ENCODE data around the gene RPA1. TPM values are rescaled to one million over a fixed set of nuclear protein-coding genes. Genes with fewer than 3 reads are reported as not detected.

The RPA1 gene
- total RNA-seq, 1 experiment from 2014 or later = 201 TPM

- H3K27me3 ChIP-seq (ENCODE audit: insufficient read depth, low read depth) = no peaks in the 10 kb centered on the region
- ChIA-PET POLR2A (ENCODE audit: unreplicated experiment) (no interaction called here), CTCF (no interaction called here)
- no peaks in the 10 kb centered on the region for H3K4me1 ChIP-seq (replicated peaks; ENCODE audit: insufficient read depth)
- H3F3A ChIP-seq (ENCODE audit: insufficient read depth, low read depth) = peaks cover 18% of the 10 kb centered on the region
- no TSS peak for BruUV-seq (replicated peaks)
- 0 out of 2 replicates have a peak, but pooled peaks cover under 1% of the 10 kb centered on the region for H3K36me3 ChIP-seq (ENCODE audit: low read depth)
- no peak overlapping the region for H3K27ac ChIP-seq
- H3K4me2 ChIP-seq = no peak overlapping the region
- H3K9me3 ChIP-seq (ENCODE audit: insufficient read depth, low read depth) = no peaks in the 10 kb centered on the region
- TF ChIP-seq CTCF (conservative IDR thresholded peaks at IDR 0.05) (no peak), EZH2 (IDR thresholded peaks at IDR 0.05; ENCODE audit: low read depth) (no peak)
- H4K20me1 ChIP-seq (ENCODE audit: insufficient read depth) = no peaks in the 10 kb centered on the region; the same call in 1 of the 2 replicates
- H3K9me2 ChIP-seq (ENCODE audit: insufficient read depth) = no peaks in the 10 kb centered on the region
- no peak overlapping the region for H2AFZ ChIP-seq
- intact Hi-C loops (cut with micrococcal nuclease; ENCODE audit: unreplicated experiment) = no loop called here
- no peak for DNase-seq
- H3K4me3 ChIP-seq = no peak overlapping the region
- no peaks in the 10 kb centered on the region for H3K79me2 ChIP-seq (ENCODE audit: low read depth)
These were observed 38.3 kb downstream of the RPA1 start for GRCh38 chr17:1868090-1868489.

DNA sequence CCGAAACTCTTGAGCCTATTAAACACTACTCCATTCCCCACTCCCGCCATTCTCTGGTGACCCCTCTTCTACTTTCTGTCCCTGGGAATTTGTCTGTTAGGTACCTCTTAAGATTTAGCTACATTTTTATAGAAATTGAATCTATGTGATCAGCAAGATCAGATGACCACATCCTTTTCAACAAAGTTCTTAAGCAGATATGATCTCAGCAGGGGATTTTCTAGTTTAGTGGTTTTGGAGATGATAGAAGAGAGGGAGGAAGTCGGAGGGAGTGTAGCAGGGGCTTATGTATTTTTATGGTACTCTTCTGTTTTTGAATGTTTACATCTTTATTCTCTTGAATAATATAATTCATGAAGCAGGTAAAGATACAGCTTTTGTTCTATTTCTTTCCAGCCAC is 40.8 kb downstream of the RPA1 start:
- Histone ChIP-seq H4K20me1 (ENCODE audit: insufficient read depth) (no peaks in the 10 kb centered on the region; the same call in 1 of the 2 replicates), H3K9me2 (ENCODE audit: insufficient read depth) (no peaks in the 10 kb centered on the region), H2AFZ (no peak overlapping the region), H3F3A (ENCODE audit: insufficient read depth, low read depth) (0 out of 2 replicates have a peak, but pooled peaks cover 6% of the 10 kb centered on the region), H3K9me3 (ENCODE audit: insufficient read depth, low read depth) (no peaks in the 10 kb centered on the region), H3K4me3 (no peak overlapping the region), H3K27ac (no peak overlapping the region), H3K4me2 (no peak overlapping the region), H3K4me1 (replicated peaks; ENCODE audit: insufficient read depth) (no peaks in the 10 kb centered on the region), H3K27me3 (ENCODE audit: insufficient read depth, low read depth) (no peaks in the 10 kb centered on the region), H3K36me3 (ENCODE audit: low read depth) (0 out of 2 replicates have a peak, but pooled peaks cover 10% of the 10 kb centered on the region), H3K79me2 (ENCODE audit: low read depth) (no peaks in the 10 kb centered on the region)
- BruUV-seq (replicated peaks) = no TSS peak
- ChIA-PET POLR2A (ENCODE audit: unreplicated experiment) (no interaction called here), CTCF (interaction anchor here (0.6 kb wide), 1 partner anchor 8 kb away, joined by 3 read pairs; no protein-coding TSS in a partner anchor)
- intact Hi-C loops (cut with micrococcal nuclease; ENCODE audit: unreplicated experiment) = no loop called here
- no peak for DNase-seq
- TF ChIP-seq EZH2 (IDR thresholded peaks at IDR 0.05; ENCODE audit: low read depth) = no peak
- no peak for TF ChIP-seq CTCF (conservative IDR thresholded peaks at IDR 0.05)

GRCh38 chr17:1871756-1872155 is 42.0 kb downstream of the RPA1 start:
- Histone ChIP-seq H3K27ac (no peak overlapping the region), H3K4me3 (no peak overlapping the region), H3K4me1 (replicated peaks; ENCODE audit: insufficient read depth) (no peaks in the 10 kb centered on the region), H3F3A (ENCODE audit: insufficient read depth, low read depth) (peaks cover 9% of the 10 kb centered on the region; the same call in 1 of the 2 replicates), H3K9me3 (ENCODE audit: insufficient read depth, low read depth) (no peaks in the 10 kb centered on the region), H4K20me1 (ENCODE audit: insufficient read depth) (peaks cover 2% of the 10 kb centered on the region; the same call in 1 of the 2 replicates), H3K4me2 (no peak overlapping the region), H3K36me3 (ENCODE audit: low read depth) (peaks cover 19% of the 10 kb centered on the region; the same call in 1 of the 2 replicates), H3K79me2 (ENCODE audit: low read depth) (no peaks in the 10 kb centered on the region), H3K27me3 (ENCODE audit: insufficient read depth, low read depth) (no peaks in the 10 kb centered on the region), H3K9me2 (ENCODE audit: insufficient read depth) (no peaks in the 10 kb centered on the region), H2AFZ (no peak overlapping the region)
- POLR2A ChIA-PET (ENCODE audit: unreplicated experiment) = no interaction called here
- intact Hi-C loops (cut with micrococcal nuclease; ENCODE audit: unreplicated experiment) = no loop called here
- TF ChIP-seq CTCF (conservative IDR thresholded peaks at IDR 0.05) = no peak
- CTCF ChIA-PET = no interaction called here
- no TSS peak for BruUV-seq (replicated peaks)
- no peak for DNase-seq

Measured in PC-9 (cell line).